Caco-2 (cell line): Measurements from ENCODE around the gene HES2. TPM values are rescaled to one million over a fixed set of nuclear protein-coding genes. Genes with fewer than 3 reads are reported as not detected.
A peak's percentile ranks its signal among the peaks of the same experiment; 100 is the strongest.

ENCODE experiments used
- BruUV-seq: library from RNA; stranded (reverse); fragments of 400-500 nt; replicated peaks from 2 replicates; lab custom pipeline; 2021; lab: Mats Ljungman, UMichigan
- CTCF ChIA-PET: fragments of 300-600 bp; sonication (Branson Sonifier 250); formaldehyde crosslinking; loops from one replicate; lab custom pipeline; 2022; ENCODE audit warnings: antibody characterized with exemption; lab: Charles Lee
- POLR2A ChIA-PET: fragments of 300-600 bp; sonication (Branson Sonifier 250); formaldehyde crosslinking; loops from one replicate; lab custom pipeline; 2022; ENCODE audit warnings: antibody characterized with exemption; lab: Charles Lee
- DNase-seq, 2 experiments: peaks; one replicate each; pipeline versions ENCODE4 v3.0.0 to v3.0.0-alpha.2; 2020 to 2022
- H3K27me3 ChIP-seq: replicated peaks from 2 replicates; pipeline ENCODE4 v1.6.0; 2011; ENCODE audit warnings: low read length; ENCODE audit not compliant: control insufficient read depth, insufficient read depth
- H3K36me3 ChIP-seq: 2 replicates; pipeline ENCODE4 v1.5.1; 2011; ENCODE audit warnings: low read length; ENCODE audit not compliant: control insufficient read depth, insufficient read depth
- H3K4me1 ChIP-seq: fragments of 250-450 bp; sonication (Bioruptor Pico); 2 replicates; pipeline ENCODE4 v1.5.1; 2020; ENCODE audit warnings: mild to moderate bottlenecking
- H3K4me3 ChIP-seq: 2 replicates; pipeline ENCODE4 v1.5.1; 2011; ENCODE audit warnings: low read depth, mild to moderate bottlenecking, control low read depth, low read length
- H3K9me3 ChIP-seq: fragments of 250-450 bp; sonication (Bioruptor Pico); 2 replicates; pipeline ENCODE4 v1.5.1; 2020; ENCODE audit warnings: mild to moderate bottlenecking, moderate library complexity
- H3K27ac Mint-ChIP-seq: one replicate; pipeline ENCODE4 v1.8.0; 2022; ENCODE audit warnings: mixed read lengths; ENCODE audit not compliant: unreplicated experiment
- H3K27me3 Mint-ChIP-seq: one replicate; pipeline ENCODE4 v1.8.0; 2022; ENCODE audit warnings: mixed read lengths; ENCODE audit not compliant: insufficient read depth, unreplicated experiment
- H3K36me3 Mint-ChIP-seq: one replicate; pipeline ENCODE4 v1.8.0; 2022; ENCODE audit warnings: mild to moderate bottlenecking, mixed read lengths; ENCODE audit not compliant: insufficient read depth, unreplicated experiment
- H3K4me1 Mint-ChIP-seq: one replicate; pipeline ENCODE4 v1.8.0; 2022; ENCODE audit warnings: low read depth, mixed read lengths; ENCODE audit not compliant: unreplicated experiment
- H3K4me3 Mint-ChIP-seq: one replicate; pipeline ENCODE4 v1.8.0; 2022; ENCODE audit warnings: mild to moderate bottlenecking, moderate library complexity, mixed read lengths; ENCODE audit not compliant: unreplicated experiment
- H3K9me3 Mint-ChIP-seq: one replicate; pipeline ENCODE4 v1.8.0; 2022; ENCODE audit warnings: mixed read lengths; ENCODE audit not compliant: unreplicated experiment
- intact Hi-C: fragments of 100-400 bp; cut with micrococcal nuclease; formaldehyde crosslinking; loops from one replicate; pipeline ENCODE4 v1.10.0; 2022; ENCODE audit not compliant: unreplicated experiment
- total RNA-seq: library from RNA; stranded (reverse); gene quantifications from 2 replicates; pipeline ENCODE4 v1.2.3, GENCODE V29; 2022
- TF ChIP-seq, protein P1 (sequence below), 2 experiments: fragments of 200-600 bp in 1 of 2; IDR thresholded peaks; 1 replicate in 1 of 2; 2 replicates in 1 of 2; pipeline versions ENCODE4 v1.5.1 to v1.8.0; 2011 to 2022; ENCODE audit warnings: antibody characterized with exemption in 1 of 2, control low read depth in 1 of 2, inconsistent platforms in 1 of 2, low read depth in 1 of 2, low read length in 1 of 2, mild to moderate bottlenecking in 1 of 2, moderate library complexity in 1 of 2; ENCODE audit not compliant: insufficient read depth in 1 of 2, severe bottlenecking in 1 of 2, unreplicated experiment in 1 of 2

Gene HES2
- total RNA-seq, 1 experiment from 2014 or later = 0.91 TPM

DNA sequence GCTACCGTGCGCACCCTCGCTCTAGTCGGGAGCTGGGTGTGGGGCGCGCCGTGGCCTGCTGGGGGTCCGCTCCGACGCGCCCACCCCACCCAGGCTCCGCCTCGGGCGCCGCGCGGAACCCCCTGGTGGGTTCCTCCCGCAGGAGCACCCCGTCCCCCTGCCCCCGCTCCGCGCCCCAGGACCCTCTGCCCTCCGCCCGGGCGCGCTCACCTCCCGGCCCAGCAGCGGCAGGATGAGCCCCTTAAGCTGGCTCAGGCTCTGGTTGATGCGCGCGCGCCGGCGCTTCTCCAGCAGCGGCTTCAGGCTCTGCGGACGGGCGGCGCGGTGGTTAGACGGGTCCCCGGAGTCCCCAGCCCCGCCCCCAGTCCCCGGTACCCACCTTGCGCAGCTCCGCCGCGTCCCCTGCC lies 319 bp downstream of the HES2 start:
- H3K27me3 Mint-ChIP-seq = peaks cover 7% of the 10 kb centered on the region
- no peak for DNase-seq
- peaks cover 6% of the 10 kb centered on the region for H3K4me1 Mint-ChIP-seq
- H3K36me3 Mint-ChIP-seq = no peaks in the 10 kb centered on the region
- ChIA-PET CTCF (interaction anchor here (0.5 to 2.2 kb wide), 5 partner anchors 10 to 72 kb away, joined by 3 to 12 read pairs (median 3); no protein-coding TSS in a partner anchor), POLR2A (interaction anchor here (0.6 to 0.7 kb wide), 2 partner anchors 25 to 105 kb away, joined by 3 to 10 read pairs; no protein-coding TSS in a partner anchor)
- H3K9me3 Mint-ChIP-seq = no peaks in the 10 kb centered on the region
- H3K27ac Mint-ChIP-seq = no peak overlapping the region
- H3K4me3 Mint-ChIP-seq = peak overlapping the region; percentile 63
- TF ChIP-seq, protein P1, sequence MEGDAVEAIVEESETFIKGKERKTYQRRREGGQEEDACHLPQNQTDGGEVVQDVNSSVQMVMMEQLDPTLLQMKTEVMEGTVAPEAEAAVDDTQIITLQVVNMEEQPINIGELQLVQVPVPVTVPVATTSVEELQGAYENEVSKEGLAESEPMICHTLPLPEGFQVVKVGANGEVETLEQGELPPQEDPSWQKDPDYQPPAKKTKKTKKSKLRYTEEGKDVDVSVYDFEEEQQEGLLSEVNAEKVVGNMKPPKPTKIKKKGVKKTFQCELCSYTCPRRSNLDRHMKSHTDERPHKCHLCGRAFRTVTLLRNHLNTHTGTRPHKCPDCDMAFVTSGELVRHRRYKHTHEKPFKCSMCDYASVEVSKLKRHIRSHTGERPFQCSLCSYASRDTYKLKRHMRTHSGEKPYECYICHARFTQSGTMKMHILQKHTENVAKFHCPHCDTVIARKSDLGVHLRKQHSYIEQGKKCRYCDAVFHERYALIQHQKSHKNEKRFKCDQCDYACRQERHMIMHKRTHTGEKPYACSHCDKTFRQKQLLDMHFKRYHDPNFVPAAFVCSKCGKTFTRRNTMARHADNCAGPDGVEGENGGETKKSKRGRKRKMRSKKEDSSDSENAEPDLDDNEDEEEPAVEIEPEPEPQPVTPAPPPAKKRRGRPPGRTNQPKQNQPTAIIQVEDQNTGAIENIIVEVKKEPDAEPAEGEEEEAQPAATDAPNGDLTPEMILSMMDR (IDR thresholded peaks at IDR 0.05; ENCODE audit: insufficient read depth in 1 of 2, low read depth in 1 of 2, low read length in 1 of 2, severe bottlenecking in 1 of 2, unreplicated experiment in 1 of 2) = no peak
- Histone ChIP-seq H3K9me3 (no peaks in the 10 kb centered on the region), H3K27me3 (peaks cover 2% of the 10 kb centered on the region), H3K4me1 (peaks cover 21% of the 10 kb centered on the region), H3K36me3 (no peaks in the 10 kb centered on the region), H3K4me3 (peak overlapping the region; percentile 40)
- no TSS peak for BruUV-seq
- intact Hi-C loops = no loop called here

- no peak overlapping the region for H3K27ac Mint-ChIP-seq
- Histone ChIP-seq H3K36me3 (no peaks in the 10 kb centered on the region), H3K9me3 (no peaks in the 10 kb centered on the region), H3K4me3 (peak overlapping the region; percentile 40), H3K27me3 (peaks cover 2% of the 10 kb centered on the region; the same call in 1 of the 2 replicates), H3K4me1 (peaks cover 20% of the 10 kb centered on the region)
- CTCF ChIA-PET = interaction anchor here (0.5 to 2.2 kb wide), 3 partner anchors 19 to 71 kb away, joined by 3 to 12 read pairs (median 10); no protein-coding TSS in a partner anchor
- no TSS peak for BruUV-seq
- no peaks in the 10 kb centered on the region for H3K9me3 Mint-ChIP-seq
- peaks cover 6% of the 10 kb centered on the region for H3K4me1 Mint-ChIP-seq
- DNase-seq = no peak
- peaks cover 7% of the 10 kb centered on the region for H3K27me3 Mint-ChIP-seq
- intact Hi-C loops = no loop called here
- H3K4me3 Mint-ChIP-seq = peak overlapping the region; percentile 63
- H3K36me3 Mint-ChIP-seq = no peaks in the 10 kb centered on the region
- POLR2A ChIA-PET = interaction anchor here (0.6 kb wide), 1 partner anchor 105 kb away, joined by 3 read pairs; no protein-coding TSS in a partner anchor
- TF ChIP-seq, protein P1 (IDR thresholded peaks at IDR 0.05; ENCODE audit: insufficient read depth in 1 of 2, low read depth in 1 of 2, low read length in 1 of 2, severe bottlenecking in 1 of 2, unreplicated experiment in 1 of 2) = no peak
These were observed 887 bp downstream of the HES2 start for GRCh38 chr1:6418668-6419396.

DNA sequence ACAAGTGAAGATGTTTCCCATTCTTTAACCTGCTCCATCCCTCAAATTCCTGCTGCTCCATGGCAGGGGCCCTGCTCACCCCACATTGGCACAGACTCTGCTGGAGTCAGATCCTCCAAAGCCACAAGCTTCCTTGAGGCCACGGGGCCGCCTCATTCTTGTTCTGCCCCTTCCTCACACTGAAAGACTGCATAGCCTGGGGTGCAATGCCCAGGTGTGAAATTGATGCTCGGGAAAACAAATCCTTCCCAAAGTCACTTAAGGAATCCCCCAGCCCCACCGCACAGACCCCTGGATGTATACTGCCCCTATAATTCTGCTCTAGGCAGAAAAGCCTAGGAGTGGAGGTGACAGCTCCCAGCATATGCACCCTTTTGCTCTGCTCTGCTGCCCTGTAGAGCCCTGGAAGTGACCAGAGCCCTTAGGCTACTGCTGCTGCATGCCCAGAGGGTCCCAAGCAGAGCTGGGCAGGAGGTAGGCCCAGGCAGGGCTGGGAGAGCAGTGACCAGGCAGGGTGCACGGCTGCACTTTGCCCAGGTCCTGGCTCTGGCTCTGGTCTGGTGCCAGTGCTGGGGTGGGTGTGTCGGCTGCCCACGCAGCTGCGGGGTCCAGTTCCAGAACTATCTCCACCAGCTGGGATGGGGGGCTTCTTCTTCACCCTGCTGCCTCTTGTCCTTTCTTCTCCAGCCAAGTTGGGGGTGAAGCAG lies 1.6 kb downstream of the HES2 start:
- Mint-ChIP-seq H3K27me3 (peaks cover 7% of the 10 kb centered on the region), H3K4me3 (no peak overlapping the region), H3K9me3 (no peaks in the 10 kb centered on the region), H3K4me1 (peaks cover 6% of the 10 kb centered on the region), H3K27ac (no peak overlapping the region), H3K36me3 (no peaks in the 10 kb centered on the region)
- no peak overlapping the region for H3K4me3 ChIP-seq
- intact Hi-C loops = no loop called here
- POLR2A ChIA-PET = no interaction called here
- peaks cover 2% of the 10 kb centered on the region; the same call in 1 of the 2 replicates for H3K27me3 ChIP-seq
- BruUV-seq = no TSS peak
- H3K9me3 ChIP-seq = no peaks in the 10 kb centered on the region
- DNase-seq = no peak
- TF ChIP-seq, protein P1 (IDR thresholded peaks at IDR 0.05; ENCODE audit: insufficient read depth in 1 of 2, low read depth in 1 of 2, low read length in 1 of 2, severe bottlenecking in 1 of 2, unreplicated experiment in 1 of 2) = no peak
- CTCF ChIA-PET = no interaction called here
- H3K4me1 ChIP-seq = peaks cover 21% of the 10 kb centered on the region
- no peaks in the 10 kb centered on the region for H3K36me3 ChIP-seq
